HCT116 (cell line): Measurements from ENCODE around the gene HMGN1. TPM values are rescaled to one million over a fixed set of nuclear protein-coding genes. Genes with fewer than 3 reads are reported as not detected.
A peak's percentile ranks its signal among the peaks of the same experiment; 100 is the strongest.

Experiments
- ATAC-seq: fragments of 200-7000 bp; cut with Tn5 transposase; 2 replicates; pipeline ENCODE4 v1.9.1; 2020; ENCODE audit warnings: mild to moderate bottlenecking, moderate library complexity
- BruUV-seq: library from RNA; stranded (reverse); fragments of 400-500 nt; replicated peaks from 2 replicates; lab custom pipeline; 2021; lab: Mats Ljungman, UMichigan
- CTCF ChIA-PET: fragments of 300-600 bp; sonication (Branson Sonifier 250); formaldehyde crosslinking; loops from one replicate; lab custom pipeline; 2021; ENCODE audit warnings: antibody characterized with exemption; lab: Charles Lee
- POLR2A ChIA-PET: fragments of 300-600, 350-600 bp; sonication (Branson Sonifier 250); formaldehyde crosslinking; loops from one replicate; lab custom pipeline; 2021; ENCODE audit warnings: antibody characterized with exemption; lab: Charles Lee
- RAD21 ChIA-PET, 2 experiments: fragments of 300-600 bp; sonication (Branson Sonifier 250); formaldehyde crosslinking; loops; one replicate each; lab custom pipeline; 2023; ENCODE audit warnings: low total read pairs in 2 of 2; ENCODE audit not compliant: uncharacterized antibody in 2 of 2, unreplicated experiment in 2 of 2, low non-redundant PET in 1 of 2; lab: Charles Lee
- DNase-seq: peaks from one replicate; pipeline ENCODE4 v3.0.0-alpha.2; 2010; ENCODE audit warnings: low read depth, low spot score
- H2AFZ ChIP-seq: fragments of 200-600 bp; shearing (Covaris generic), sonication (generic); 2 replicates; pipeline ENCODE4 v1.6.1; 2017; ENCODE audit warnings: low read depth, mixed run types, mixed read lengths, antibody characterized with exemption, low read length; ENCODE audit not compliant: poor library complexity, severe bottlenecking
- H3K27ac ChIP-seq: 2 replicates; pipeline ENCODE4 v1.5.1; 2012; ENCODE audit warnings: low read depth, low read length
- H3K27me3 ChIP-seq: fragments of 200-600 bp; sonication (generic); 2 replicates; pipeline ENCODE4 v1.6.1; 2016; ENCODE audit warnings: mixed run types, low read length, mixed read lengths; ENCODE audit not compliant: insufficient read depth
- H3K36me3 ChIP-seq, 2 experiments: fragments of 200-500 bp in 1 of 2; fragments of 200-600 bp in 1 of 2; sonication (Bioruptor generic) in 1 of 2; sonication (generic) in 1 of 2; 2 replicates each; pipeline versions ENCODE4 v1.5.1 to v1.6.1; 2014 to 2016; ENCODE audit warnings: low read length in 2 of 2, inconsistent platforms in 1 of 2, mixed read lengths in 1 of 2, mixed run types in 1 of 2; ENCODE audit not compliant: insufficient read depth in 2 of 2, control insufficient read depth in 1 of 2
- H3K4me1 ChIP-seq, 2 experiments: fragments of 200-600 bp in 1 of 2; sonication (generic) in 1 of 2; 2 replicates each; pipeline versions ENCODE4 v1.5.1 to v1.6.1; 2012 to 2017; ENCODE audit warnings: low read length in 2 of 2, inconsistent platforms in 1 of 2, mild to moderate bottlenecking in 1 of 2, mixed read lengths in 1 of 2, mixed run types in 1 of 2, moderate library complexity in 1 of 2; ENCODE audit not compliant: insufficient read depth in 2 of 2, control insufficient read depth in 1 of 2
- H3K4me2 ChIP-seq: fragments of 200-600 bp; sonication (generic); 2 replicates; pipeline ENCODE4 v1.6.1; 2017; ENCODE audit warnings: mixed run types, low read length, mixed read lengths
- H3K4me3 ChIP-seq, 2 experiments: fragments of 200-600 bp in 1 of 2; sonication (generic) in 1 of 2; replicated peaks in 1 of 2; 2 replicates each; pipeline ENCODE4 v1.5.1; 2011 to 2016; ENCODE audit warnings: low read length in 2 of 2, control low read depth in 1 of 2, low read depth in 1 of 2, mild to moderate bottlenecking in 1 of 2, mixed read lengths in 1 of 2, mixed run types in 1 of 2
- H3K79me2 ChIP-seq: fragments of 200-600 bp; sonication (generic); 2 replicates; pipeline ENCODE4 v1.6.1; 2017; ENCODE audit warnings: mild to moderate bottlenecking, mixed run types, low read length, moderate library complexity, mixed read lengths; ENCODE audit not compliant: insufficient read depth
- H3K9ac ChIP-seq: fragments of 200-600 bp; sonication (generic); 2 replicates; pipeline ENCODE4 v1.6.1; 2016; ENCODE audit warnings: low read length, mixed read lengths
- H3K9me2 ChIP-seq: fragments of 200-600 bp; sonication (generic), shearing (Covaris generic); 2 replicates; pipeline ENCODE4 v1.6.1; 2017; ENCODE audit warnings: mixed run types, mild to moderate bottlenecking, moderate library complexity; ENCODE audit not compliant: insufficient read depth
- H3K9me3 ChIP-seq, 2 experiments: fragments of 200-500 bp in 1 of 2; fragments of 200-600 bp in 1 of 2; sonication (Bioruptor generic) in 1 of 2; sonication (generic) in 1 of 2; 2 replicates each; pipeline ENCODE4 v1.6.1; 2014 to 2017; ENCODE audit warnings: low read length in 2 of 2, mixed read lengths in 2 of 2, inconsistent platforms in 1 of 2, low read depth in 1 of 2, mild to moderate bottlenecking in 1 of 2, mixed run types in 1 of 2, moderate library complexity in 1 of 2; ENCODE audit not compliant: control insufficient read depth in 1 of 2, insufficient read depth in 1 of 2
- H4K20me1 ChIP-seq: fragments of 200-600 bp; sonication (generic), shearing (Covaris generic); 2 replicates; pipeline ENCODE4 v1.6.1; 2017; ENCODE audit warnings: mixed run types, mild to moderate bottlenecking, moderate library complexity; ENCODE audit not compliant: insufficient read depth
- CBX3 ChIP-seq: IDR thresholded peaks from 2 replicates; pipeline ENCODE4 v1.6.1; 2012; ENCODE audit warnings: low read depth
- CEBPB ChIP-seq: IDR thresholded peaks from 2 replicates; pipeline ENCODE4 v1.6.1; 2012; ENCODE audit warnings: low read depth
- POLR2A ChIP-seq: IDR thresholded peaks from 2 replicates; pipeline ENCODE4 v1.7.0; 2011; ENCODE audit warnings: borderline replicate concordance; ENCODE audit not compliant: insufficient read depth, insufficient read length; ENCODE audit errors: extremely low read depth
- POLR2AphosphoS5 ChIP-seq: IDR thresholded peaks from 2 replicates; pipeline ENCODE4 v1.6.1; 2011; ENCODE audit warnings: mild to moderate bottlenecking, low read depth, low read length, moderate library complexity
- SIN3A ChIP-seq: IDR thresholded peaks from 2 replicates; pipeline ENCODE4 v1.6.1; 2012; ENCODE audit warnings: low read depth
- SP1 ChIP-seq: IDR thresholded peaks from 2 replicates; pipeline ENCODE4 v1.6.1; 2012; ENCODE audit warnings: low read depth
- SRF ChIP-seq: IDR thresholded peaks from 2 replicates; pipeline ENCODE4 v1.6.1; 2012; ENCODE audit warnings: low read depth
- intact Hi-C: fragments of 100-400 bp; cut with micrococcal nuclease; formaldehyde crosslinking; loops from 2 replicates; pipeline ENCODE4 v1.10.0; 2022
- total RNA-seq: library from RNA; stranded (reverse); gene quantifications from one replicate; pipeline ENCODE4 v1.2.1, GENCODE V29; 2021; ENCODE audit not compliant: unreplicated experiment

Gene HMGN1
- total RNA-seq, 1 experiment from 2014 or later, result 399 TPM

DNA sequence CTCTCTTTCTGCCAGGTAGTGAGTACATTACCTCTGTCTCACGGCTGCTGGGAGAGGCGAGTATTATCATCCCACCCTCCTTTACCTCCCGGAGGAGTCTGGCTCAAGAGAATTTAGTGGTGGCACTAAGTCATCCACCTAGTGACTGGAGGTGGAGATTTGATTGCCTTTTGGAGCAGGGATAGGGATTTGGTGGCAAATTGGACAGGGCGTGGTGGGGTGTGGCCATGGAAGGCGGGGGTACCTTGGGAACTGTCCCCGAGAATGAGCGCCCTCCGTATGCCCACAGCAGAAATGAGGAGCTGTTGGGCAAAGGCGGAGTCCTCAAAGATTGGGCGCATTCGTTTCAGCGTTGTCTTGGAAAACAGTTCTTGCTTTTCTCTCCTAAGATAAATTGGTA, 32.1 kb upstream of the HMGN1 start:
- Histone ChIP-seq H3K79me2 (no peaks in the 10 kb centered on the region), H3K9me3 (no peaks in the 10 kb centered on the region), H2AFZ (no peak overlapping the region), H3K27ac (peak overlapping the region; percentile 47; the same call in 1 of the 2 replicates), H3K4me1 (peaks cover 10 to 23% of the 10 kb centered on the region in 2 experiments; a peak in 3 of 4 replicates), H3K36me3 (no peaks in the 10 kb centered on the region), H3K27me3 (no peaks in the 10 kb centered on the region), H3K4me2 (peak overlapping the region; percentile 97), H3K9ac (peak overlapping the region; percentile 75), H3K9me2 (no peaks in the 10 kb centered on the region), H3K4me3 (peak overlapping the region; percentile 78 to 95), H4K20me1 (no peaks in the 10 kb centered on the region)
- RAD21 ChIA-PET, result no interaction called here
- POLR2A ChIA-PET, result no interaction called here
- intact Hi-C loops, result loop anchor here (2.0 to 10.0 kb wide), 3 partner anchors 32 to 1226 kb away; partner anchors contain the start of genes HMGN1 and PSMG1
- no TSS peak for BruUV-seq
- TF ChIP-seq POLR2AphosphoS5 (peak; percentile 13; the same call in 1 of the 2 replicates), SRF (no peak)
- CTCF ChIA-PET, result no interaction called here
- no peak for DNase-seq
- peak; percentile 26 for ATAC-seq

DNA sequence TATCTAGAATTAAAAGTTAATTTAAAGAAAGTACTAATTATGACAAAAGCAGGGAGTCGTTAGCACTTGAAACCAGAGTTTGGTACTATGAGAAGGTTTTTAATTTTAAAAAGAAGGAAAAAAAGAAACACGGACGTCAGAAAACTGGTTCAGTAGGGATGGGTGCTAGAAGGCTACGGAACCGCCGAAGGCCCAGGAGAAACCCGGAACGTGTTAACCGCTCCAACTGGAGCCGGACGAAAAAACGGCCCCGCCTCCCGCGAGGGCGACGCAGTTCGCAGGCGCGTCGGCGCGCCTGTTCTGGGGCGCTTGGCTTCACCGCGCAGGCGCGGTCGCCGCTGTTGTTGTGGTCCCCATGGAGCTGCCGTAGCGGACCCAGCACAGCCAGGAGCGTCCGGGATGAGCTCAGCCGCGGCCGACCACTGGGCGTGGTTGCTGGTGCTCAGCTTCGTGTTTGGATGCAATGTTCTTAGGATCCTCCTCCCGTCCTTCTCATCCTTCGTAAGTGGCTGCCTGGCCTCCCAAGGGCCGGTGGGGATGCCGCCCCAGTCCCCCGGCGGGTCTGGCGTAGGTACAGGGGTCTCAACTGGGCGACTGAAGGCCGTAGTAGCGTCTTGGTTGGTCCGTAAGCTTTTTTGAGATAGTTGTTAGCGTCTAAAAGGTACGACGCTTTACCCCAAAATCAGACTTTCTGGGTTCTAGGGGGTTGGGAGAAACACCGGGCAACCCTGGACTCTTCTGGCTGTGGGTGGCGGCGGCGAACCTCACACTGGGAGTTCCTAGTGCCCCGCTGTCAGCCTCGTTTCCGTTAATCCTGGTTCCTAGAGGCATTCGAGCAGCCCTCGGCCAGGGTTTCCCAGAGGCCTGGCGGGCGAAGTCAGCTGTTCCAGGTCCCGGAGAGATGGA, 31.4 kb upstream of the HMGN1 start:
- H2AFZ ChIP-seq, result peak overlapping the region; percentile 87
- peak overlapping the region; percentile 78 to 95 for H3K4me3 ChIP-seq
- TF ChIP-seq SIN3A (0 out of 2 replicates have a peak, but pooled peaks have one; percentile 55), CBX3 (no peak), CEBPB (no peak), POLR2AphosphoS5 (peak; percentile 83), SP1 (peak; percentile 35; the same call in 1 of the 2 replicates), POLR2A (peak; percentile 62)
- peak overlapping the region; percentile 97 for H3K4me2 ChIP-seq
- H3K36me3 ChIP-seq, result no peaks in the 10 kb centered on the region
- no peaks in the 10 kb centered on the region for H3K79me2 ChIP-seq
- BruUV-seq, result TSS peak; percentile 59
- ChIA-PET RAD21 (no interaction called here), CTCF (interaction anchor here (0.7 kb wide), 1 partner anchor 11 kb away, joined by 3 read pairs; no protein-coding TSS in a partner anchor), POLR2A (interaction anchor here (0.9 to 1.0 kb wide), 4 partner anchors 10 to 197 kb away, joined by 3 to 10 read pairs (median 3); partner anchors contain the start of gene PSMG1)
- peak overlapping the region; percentile 47 for H3K27ac ChIP-seq
- ATAC-seq, result peak; percentile 96
- DNase-seq, result peak; percentile 81
- no peaks in the 10 kb centered on the region for H3K27me3 ChIP-seq
- H3K9me3 ChIP-seq, result no peaks in the 10 kb centered on the region
- intact Hi-C loops, result loop anchor here (2.0 to 10.0 kb wide), 3 partner anchors 31 to 1225 kb away; partner anchors contain the start of genes HMGN1 and PSMG1
- peaks cover 10 to 23% of the 10 kb centered on the region in 2 experiments; a peak in 3 of 4 replicates for H3K4me1 ChIP-seq
- H3K9ac ChIP-seq, result peak overlapping the region; percentile 75
- no peaks in the 10 kb centered on the region for H3K9me2 ChIP-seq
- no peaks in the 10 kb centered on the region for H4K20me1 ChIP-seq
